Keratinocyte (primary cell): ENCODE data around the gene DGAT2L6. TPM values are rescaled to one million over a fixed set of nuclear protein-coding genes. Genes with fewer than 3 reads are reported as not detected.

Source experiments
- DNase-seq: peaks from one replicate; pipeline ENCODE4 v3.0.0-alpha.2; 2011; ENCODE audit warnings: low read depth, missing footprints, low spot score
- FAIRE-seq: peaks from 2 replicates; lab custom pipeline; 2011; peaks lifted over from hg19 to GRCh38; lab: Jason Lieb, UNC
- H2AFZ ChIP-seq: 2 replicates; pipeline ENCODE4 v1.6.0; 2012; ENCODE audit warnings: low read length, control low read depth, inconsistent platforms; ENCODE audit not compliant: control insufficient read depth
- H3K27ac ChIP-seq: 2 replicates; pipeline ENCODE4 v1.5.1; 2011; ENCODE audit warnings: low read length; ENCODE audit not compliant: control insufficient read depth, insufficient read depth
- H3K27me3 ChIP-seq: 3 replicates; pipeline ENCODE4 v1.6.0; 2011; ENCODE audit warnings: low read length; ENCODE audit not compliant: control insufficient read depth, insufficient read depth; ENCODE audit errors: extremely low read depth
- H3K36me3 ChIP-seq, 2 experiments: 2 replicates in 1 of 2; 3 replicates in 1 of 2; pipeline ENCODE4 v1.5.1; 2011; ENCODE audit warnings: low read length in 2 of 2, mild to moderate bottlenecking in 1 of 2; ENCODE audit not compliant: control insufficient read depth in 2 of 2, insufficient read depth in 2 of 2; ENCODE audit errors: extremely low read depth in 1 of 2
- H3K4me1 ChIP-seq: 3 replicates; pipeline ENCODE4 v1.5.1; 2011; ENCODE audit warnings: low read length; ENCODE audit not compliant: control insufficient read depth, insufficient read depth; ENCODE audit errors: extremely low read depth
- H3K4me2 ChIP-seq: 3 replicates; pipeline ENCODE4 v1.6.0; 2011; ENCODE audit warnings: low read depth, low read length; ENCODE audit not compliant: control insufficient read depth, insufficient read depth; ENCODE audit errors: extremely low read depth
- H3K4me3 ChIP-seq, 3 experiments: fragments of 200-600 bp in 1 of 3; sonication (generic) in 1 of 3; 2 replicates in 2 of 3; 3 replicates in 1 of 3; pipeline ENCODE4 v1.5.1; 2011 to 2016; ENCODE audit warnings: low read length in 3 of 3, mild to moderate bottlenecking in 3 of 3, control low read depth in 2 of 3, inconsistent platforms in 1 of 3, low read depth in 1 of 3, mixed read lengths in 1 of 3, mixed run types in 1 of 3, moderate library complexity in 1 of 3; ENCODE audit not compliant: control insufficient read depth in 2 of 3, insufficient read depth in 2 of 3; ENCODE audit errors: extremely low read depth in 1 of 3
- H3K79me2 ChIP-seq: 2 replicates; pipeline ENCODE4 v1.6.0; 2012; ENCODE audit warnings: low read length; ENCODE audit not compliant: control insufficient read depth, insufficient read depth
- H3K9ac ChIP-seq: 3 replicates; pipeline ENCODE4 v1.6.0; 2011; ENCODE audit warnings: low read length; ENCODE audit not compliant: control insufficient read depth, insufficient read depth; ENCODE audit errors: extremely low read depth
- H3K9me1 ChIP-seq: 3 replicates; pipeline ENCODE4 v1.6.0; 2011; ENCODE audit warnings: low read length; ENCODE audit not compliant: control insufficient read depth, insufficient read depth; ENCODE audit errors: extremely low read depth
- H3K9me3 ChIP-seq: 2 replicates; pipeline ENCODE4 v1.5.1; 2012; ENCODE audit warnings: low read depth, low read length; ENCODE audit not compliant: control insufficient read depth
- H4K20me1 ChIP-seq: 3 replicates; pipeline ENCODE4 v1.6.0; 2011; ENCODE audit warnings: low read length; ENCODE audit not compliant: control insufficient read depth, insufficient read depth; ENCODE audit errors: extremely low read depth
- EZH2 ChIP-seq: IDR thresholded peaks from one replicate; pipeline ENCODE4 v1.6.1; 2012; ENCODE audit warnings: inconsistent platforms, mild to moderate bottlenecking, low read length, moderate library complexity
- dilution Hi-C: fragments of 300-500 bp; cut with MboI; formaldehyde crosslinking; loops from one replicate; pipeline ENCODE4 v1.7.0; 2020; ENCODE audit warnings: low sequenced_read_pairs; ENCODE audit not compliant: extremely low pct_ligation_motif_present
- polyA plus RNA-seq, 5 experiments: library from polyadenylated mRNA; depleted of rRNA in 3 of 5; stranded (reverse) in 3 of 5; stranded (forward) in 1 of 5; unstranded in 1 of 5; fragments of >200 nt; gene quantifications; 1 replicate in 1 of 5; 2 replicates in 3 of 5; 3 replicates in 1 of 5; pipeline versions ENCODE4 v1.2.1 to v1.2.3, GENCODE V29; 2011 to 2012; ENCODE audit warnings: missing spikeins in 2 of 5, low read depth in 1 of 5, low replicate concordance in 1 of 5
- TF ChIP-seq, protein P1 (sequence below), 3 experiments: IDR thresholded peaks in 1 of 3; conservative IDR thresholded peaks in 1 of 3; optimal IDR thresholded peaks in 1 of 3; 2 replicates in 2 of 3; 3 replicates in 1 of 3; pipeline versions ENCODE3 to v1.5.1; 2011; ENCODE audit warnings: low read length in 3 of 3, mild to moderate bottlenecking in 3 of 3, moderate library complexity in 2 of 3, control low read depth in 1 of 3, inconsistent platforms in 1 of 3; ENCODE audit not compliant: insufficient read depth in 2 of 3; ENCODE audit errors: extremely low read depth in 1 of 3

DGAT2L6 gene
- polyA plus RNA-seq, 1 donor (not counting 4 experiments of a cell fraction or from before 2014, with no cell fraction given) = not detected

GRCh38 chrX:70132877-70133302 is 44.4 kb upstream of the DGAT2L6 start:
- TF ChIP-seq, protein P1, sequence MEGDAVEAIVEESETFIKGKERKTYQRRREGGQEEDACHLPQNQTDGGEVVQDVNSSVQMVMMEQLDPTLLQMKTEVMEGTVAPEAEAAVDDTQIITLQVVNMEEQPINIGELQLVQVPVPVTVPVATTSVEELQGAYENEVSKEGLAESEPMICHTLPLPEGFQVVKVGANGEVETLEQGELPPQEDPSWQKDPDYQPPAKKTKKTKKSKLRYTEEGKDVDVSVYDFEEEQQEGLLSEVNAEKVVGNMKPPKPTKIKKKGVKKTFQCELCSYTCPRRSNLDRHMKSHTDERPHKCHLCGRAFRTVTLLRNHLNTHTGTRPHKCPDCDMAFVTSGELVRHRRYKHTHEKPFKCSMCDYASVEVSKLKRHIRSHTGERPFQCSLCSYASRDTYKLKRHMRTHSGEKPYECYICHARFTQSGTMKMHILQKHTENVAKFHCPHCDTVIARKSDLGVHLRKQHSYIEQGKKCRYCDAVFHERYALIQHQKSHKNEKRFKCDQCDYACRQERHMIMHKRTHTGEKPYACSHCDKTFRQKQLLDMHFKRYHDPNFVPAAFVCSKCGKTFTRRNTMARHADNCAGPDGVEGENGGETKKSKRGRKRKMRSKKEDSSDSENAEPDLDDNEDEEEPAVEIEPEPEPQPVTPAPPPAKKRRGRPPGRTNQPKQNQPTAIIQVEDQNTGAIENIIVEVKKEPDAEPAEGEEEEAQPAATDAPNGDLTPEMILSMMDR (optimal IDR thresholded peaks at IDR 0.05 in 1 of 3, IDR thresholded peaks at IDR 0.05 in 1 of 3, conservative IDR thresholded peaks at IDR 0.05 in 1 of 3; ENCODE audit: extremely low read depth in 1 of 3, insufficient read depth in 2 of 3, low read length in 3 of 3) = no peak
- TF ChIP-seq EZH2 = no peak
- no peaks in the 10 kb centered on the region for H3K9me1 ChIP-seq
- no peaks in the 10 kb centered on the region for H3K27me3 ChIP-seq
- H3K79me2 ChIP-seq = peaks cover 18% of the 10 kb centered on the region
- no peaks in the 10 kb centered on the region for H3K9me3 ChIP-seq
- H3K9ac ChIP-seq = no peak overlapping the region
- dilution Hi-C loops = no loop called here
- peak overlapping the region; percentile 49 for H3K4me2 ChIP-seq
- H3K4me3 ChIP-seq = peak overlapping the region; percentile 64 to 91 (median 79)
- DNase-seq = no peak
- peak overlapping the region; percentile 91 for H3K27ac ChIP-seq
- no peak for FAIRE-seq
- peaks cover 10% of the 10 kb centered on the region for H3K4me1 ChIP-seq
- H2AFZ ChIP-seq = peak overlapping the region; percentile 5
- H4K20me1 ChIP-seq = no peaks in the 10 kb centered on the region
- no peaks in the 10 kb centered on the region for H3K36me3 ChIP-seq

GRCh38 chrX:70133303-70134115 is 43.8 kb upstream of the DGAT2L6 start, which contains the start of gene IGBP1:
IGBP1 (plus strand) TSS chrX:70133447; CDS start chrX:70133948, 501 bp downstream.
- FAIRE-seq (no peak), DNase-seq (no peak)
- Histone ChIP-seq H4K20me1 (no peaks in the 10 kb centered on the region), H3K79me2 (peaks cover 18% of the 10 kb centered on the region), H3K36me3 (no peaks in the 10 kb centered on the region), H2AFZ (peak within 1 kb of the TSS; percentile 89), H3K27me3 (no peaks in the 10 kb centered on the region), H3K4me3 (peak within 1 kb of the TSS; percentile 64 to 91 (median 79)), H3K9me1 (no peaks in the 10 kb centered on the region), H3K4me1 (peaks cover 10% of the 10 kb centered on the region), H3K9ac (peak within 1 kb of the TSS; percentile 93), H3K4me2 (peak within 1 kb of the TSS; percentile 78), H3K9me3 (no peaks in the 10 kb centered on the region), H3K27ac (peak within 1 kb of the TSS; percentile 91)
- TF ChIP-seq, protein P1 (optimal IDR thresholded peaks at IDR 0.05 in 1 of 3, IDR thresholded peaks at IDR 0.05 in 1 of 3, conservative IDR thresholded peaks at IDR 0.05 in 1 of 3; ENCODE audit: extremely low read depth in 1 of 3, insufficient read depth in 2 of 3, low read length in 3 of 3) = peak; percentile 49 to 67 (median 67)
- TF ChIP-seq EZH2 = no peak
- dilution Hi-C loops = no loop called here
